ENCODE data around the gene PTPRN2. TPM values are rescaled to one million over a fixed set of nuclear protein-coding genes. Genes with fewer than 3 reads are reported as not detected.

The PTPRN2 gene
- total and polyA plus RNA-seq, 8 donors = 4.9 to 136 (median 46.8) TPM

GRCh38 chr7:158479021-158479663 lies 108.5 kb downstream of the PTPRN2 start:
- Histone ChIP-seq H3K27me3 (no peaks in the 10 kb centered on the region), H3K4me1 (no peaks in the 10 kb centered on the region), H3K36me3 (no peaks in the 10 kb centered on the region), H3K9me3 (no peaks in the 10 kb centered on the region), H3K4me3 (no peak overlapping the region), H3K27ac (no peak overlapping the region)
- no peak for DNase-seq
- WGBS, 5 donors = 74 to 92% (median 83%) methylated on average over 18 to 20 of the region's 20 CpGs
- TF ChIP-seq EP300 (IDR thresholded peaks at IDR 0.05) (no peak), CTCF (IDR thresholded peaks at IDR 0.05) (no peak), POLR2A (IDR thresholded peaks at IDR 0.05) (no peak), POLR2AphosphoS5 (IDR thresholded peaks at IDR 0.05) (no peak)
- intact Hi-C loops (cut with DNase I; ENCODE audit: low total_unique reads) = no loop called here

GRCh38 chr7:158477866-158478265 lies 109.8 kb downstream of the PTPRN2 start:
- H3K4me1 ChIP-seq = no peaks in the 10 kb centered on the region
- no peaks in the 10 kb centered on the region for H3K9me3 ChIP-seq
- TF ChIP-seq POLR2AphosphoS5 (IDR thresholded peaks at IDR 0.05) = no peak
- TF ChIP-seq POLR2A (IDR thresholded peaks at IDR 0.05) = no peak
- TF ChIP-seq EP300 (IDR thresholded peaks at IDR 0.05) = no peak
- TF ChIP-seq CTCF (IDR thresholded peaks at IDR 0.05) = no peak
- H3K4me3 ChIP-seq = no peak overlapping the region
- WGBS, 5 donors = 90 to 96% (median 92%) methylated on average over 12 to 13 of the region's 13 CpGs
- no peak overlapping the region for H3K27ac ChIP-seq
- intact Hi-C loops (cut with DNase I; ENCODE audit: low total_unique reads) = no loop called here
- H3K36me3 ChIP-seq = no peaks in the 10 kb centered on the region
- DNase-seq = no peak
- no peaks in the 10 kb centered on the region for H3K27me3 ChIP-seq

GRCh38 chr7:158476331-158476932 lies 111.2 kb downstream of the PTPRN2 start:
- H3K27ac ChIP-seq = no peak overlapping the region
- no peak for DNase-seq
- H3K4me3 ChIP-seq = no peak overlapping the region
- H3K9me3 ChIP-seq = no peaks in the 10 kb centered on the region
- no peaks in the 10 kb centered on the region for H3K36me3 ChIP-seq
- intact Hi-C loops (cut with DNase I; ENCODE audit: low total_unique reads) = no loop called here
- H3K27me3 ChIP-seq = no peaks in the 10 kb centered on the region
- H3K4me1 ChIP-seq = no peaks in the 10 kb centered on the region
- no peak for TF ChIP-seq EP300 (IDR thresholded peaks at IDR 0.05)
- no peak for TF ChIP-seq POLR2A (IDR thresholded peaks at IDR 0.05)
- no peak for TF ChIP-seq POLR2AphosphoS5 (IDR thresholded peaks at IDR 0.05)
- no peak for TF ChIP-seq CTCF (IDR thresholded peaks at IDR 0.05)
- 83 to 91% (median 88%) methylated on average over 24 of the region's 24 CpGs for WGBS, 5 donors

GRCh38 chr7:158475679-158476052 lies 112.0 kb downstream of the PTPRN2 start:
- Histone ChIP-seq H3K4me1 (no peaks in the 10 kb centered on the region), H3K36me3 (no peaks in the 10 kb centered on the region), H3K27me3 (no peaks in the 10 kb centered on the region), H3K9me3 (no peaks in the 10 kb centered on the region), H3K4me3 (no peak overlapping the region), H3K27ac (no peak overlapping the region)
- no peak for DNase-seq
- TF ChIP-seq CTCF (IDR thresholded peaks at IDR 0.05) = no peak
- no peak for TF ChIP-seq POLR2AphosphoS5 (IDR thresholded peaks at IDR 0.05)
- TF ChIP-seq POLR2A (IDR thresholded peaks at IDR 0.05) = no peak
- no peak for TF ChIP-seq EP300 (IDR thresholded peaks at IDR 0.05)
- intact Hi-C loops (cut with DNase I; ENCODE audit: low total_unique reads) = no loop called here
- 92 to 96% (median 93%) methylated on average over 6 of the region's 6 CpGs for WGBS, 5 donors
